HEK293 (cell line): ENCODE results near the gene ADCY1.

Experiments
- CTCF ChIA-PET: fragments of 350-600 bp; formaldehyde crosslinking; extraction: SDS; loops from one replicate; lab custom pipeline; 2021; ENCODE audit warnings: antibody characterized with exemption; lab: Yijun Ruan, JAX
- POLR2A ChIA-PET: fragments of 300-600 bp; formaldehyde crosslinking; extraction: SDS; loops from one replicate; lab custom pipeline; 2020; ENCODE audit warnings: antibody characterized with exemption, inconsistent platforms; lab: Yijun Ruan, JAX
- H3K27ac ChIP-seq: fragments of 200-500 bp; sonication (Bioruptor generic); 2 replicates; pipeline ENCODE4 v1.5.1; 2014; ENCODE audit warnings: low read depth, low read length, control low read depth, inconsistent platforms; ENCODE audit errors: extremely low read depth
- H3K36me3 ChIP-seq, 2 experiments: fragments of 200-500 bp in 1 of 2; sonication (Bioruptor generic) in 1 of 2; 1 replicate in 1 of 2; 2 replicates in 1 of 2; pipeline ENCODE4 v1.5.1; 2014 to 2017; ENCODE audit warnings: inconsistent platforms in 2 of 2, low read length in 2 of 2; ENCODE audit not compliant: control insufficient read depth in 2 of 2, insufficient read depth in 1 of 2
- H3K4me1 ChIP-seq: fragments of 200-500 bp; sonication (Bioruptor generic); 2 replicates; pipeline ENCODE4 v1.5.1; 2014; ENCODE audit warnings: mild to moderate bottlenecking, low read length, inconsistent platforms; ENCODE audit not compliant: control insufficient read depth, insufficient read depth
- H3K4me3 ChIP-seq: 2 replicates; pipeline ENCODE4 v1.5.1; 2011; ENCODE audit warnings: low read depth, mild to moderate bottlenecking, control low read depth, low read length, moderate library complexity
- H3K9me3 ChIP-seq: fragments of 200-500 bp; sonication (Bioruptor generic); 2 replicates; pipeline ENCODE4 v1.5.1; 2014; ENCODE audit warnings: low read depth, low read length, inconsistent platforms; ENCODE audit not compliant: control insufficient read depth, insufficient read depth
- FEZF1 ChIP-seq: fragments of 450-650 bp; formaldehyde crosslinking; IDR thresholded peaks from 2 replicates; pipeline ENCODE4 v1.5.1; 2016; ENCODE audit warnings: missing biosample characterization, missing genetic modification characterization
- KLF8 ChIP-seq: fragments of 450-650 bp; formaldehyde crosslinking; IDR thresholded peaks from 2 replicates; pipeline ENCODE4 v1.5.1; 2016; ENCODE audit warnings: missing biosample characterization, missing genetic modification characterization
- OVOL3 ChIP-seq: fragments of 450-650 bp; formaldehyde crosslinking; IDR thresholded peaks from 2 replicates; pipeline ENCODE4 v1.5.1; 2016; ENCODE audit warnings: missing biosample characterization, missing genetic modification characterization
- SALL2 ChIP-seq: fragments of 450-650 bp; formaldehyde crosslinking; IDR thresholded peaks from 2 replicates; pipeline ENCODE4 v1.5.0; 2017; ENCODE audit warnings: missing biosample characterization, mild to moderate bottlenecking, missing genetic modification characterization, borderline replicate concordance
- ZIC2 ChIP-seq: fragments of 450-650 bp; formaldehyde crosslinking; IDR thresholded peaks from 2 replicates; pipeline ENCODE4 v1.5.1; 2016; ENCODE audit warnings: missing biosample characterization, missing genetic modification characterization
- ZNF169 ChIP-seq: fragments of 450-650 bp; formaldehyde crosslinking; IDR thresholded peaks from 2 replicates; pipeline ENCODE4 v1.5.1; 2016; ENCODE audit warnings: missing biosample characterization, missing genetic modification characterization
- ZNF202 ChIP-seq: fragments of 450-650 bp; formaldehyde crosslinking; IDR thresholded peaks from 2 replicates; pipeline ENCODE4 v1.5.1; 2016; ENCODE audit warnings: missing biosample characterization, missing genetic modification characterization, borderline replicate concordance
- ZNF211 ChIP-seq: fragments of 450-650 bp; formaldehyde crosslinking; IDR thresholded peaks from 2 replicates; pipeline ENCODE4 v1.5.1; 2016; ENCODE audit warnings: low read depth, missing biosample characterization, missing genetic modification characterization
- ZNF341 ChIP-seq: fragments of 450-650 bp; formaldehyde crosslinking; IDR thresholded peaks from 2 replicates; pipeline ENCODE4; 2016; ENCODE audit warnings: low read depth, missing biosample characterization, missing genetic modification characterization
- ZNF416 ChIP-seq: fragments of 450-650 bp; formaldehyde crosslinking; IDR thresholded peaks from 2 replicates; pipeline ENCODE4 v1.5.1; 2016; ENCODE audit warnings: missing biosample characterization, missing genetic modification characterization
- ZNF510 ChIP-seq: fragments of 450-650 bp; formaldehyde crosslinking; IDR thresholded peaks from 2 replicates; pipeline ENCODE4 v1.5.1; 2018; ENCODE audit warnings: mild to moderate bottlenecking, missing genetic modification characterization, missing biosample characterization; ENCODE audit not compliant: insufficient replicate concordance
- ZNF561 ChIP-seq: fragments of 450-650 bp; IDR thresholded peaks from 2 replicates; pipeline ENCODE4 v1.5.1; 2018; ENCODE audit warnings: missing biosample characterization, missing genetic modification characterization, borderline replicate concordance
- ZNF585B ChIP-seq: fragments of 450-650 bp; formaldehyde crosslinking; IDR thresholded peaks from 2 replicates; pipeline ENCODE4 v1.5.1; 2016; ENCODE audit warnings: missing biosample characterization, missing genetic modification characterization
- ZNF623 ChIP-seq: fragments of 450-650 bp; formaldehyde crosslinking; IDR thresholded peaks from 2 replicates; pipeline ENCODE4 v1.5.1; 2016; ENCODE audit warnings: missing biosample characterization, missing genetic modification characterization
- ZNF660 ChIP-seq: fragments of 450-650 bp; IDR thresholded peaks from 2 replicates; pipeline ENCODE4 v1.5.1; 2018; ENCODE audit warnings: missing biosample characterization, mild to moderate bottlenecking, missing genetic modification characterization
- ZNF701 ChIP-seq: fragments of 450-650 bp; formaldehyde crosslinking; IDR thresholded peaks from 2 replicates; pipeline ENCODE4 v1.5.1; 2016; ENCODE audit warnings: missing biosample characterization, missing genetic modification characterization
- ZNF830 ChIP-seq: fragments of 450-650 bp; IDR thresholded peaks from 2 replicates; pipeline ENCODE4 v1.5.0; 2018; ENCODE audit warnings: missing biosample characterization, missing genetic modification characterization, low read depth, mild to moderate bottlenecking, moderate library complexity
- TF ChIP-seq, protein P1 (sequence below): fragments of 450-650 bp; formaldehyde crosslinking; IDR thresholded peaks from 2 replicates; pipeline ENCODE4 v1.5.1; 2017; ENCODE audit warnings: missing biosample characterization, missing genetic modification characterization
- TF ChIP-seq, protein P2 (sequence below): fragments of 450-650 bp; formaldehyde crosslinking; IDR thresholded peaks from 2 replicates; pipeline ENCODE4 v1.5.1; 2016; ENCODE audit warnings: missing biosample characterization, missing genetic modification characterization
- TF ChIP-seq, protein P3 (sequence below): fragments of 450-650 bp; formaldehyde crosslinking; IDR thresholded peaks from 2 replicates; pipeline ENCODE4 v1.5.1; 2017; ENCODE audit warnings: missing biosample characterization, missing genetic modification characterization
- TF ChIP-seq, protein P4 (sequence below): fragments of 450-650 bp; formaldehyde crosslinking; optimal IDR thresholded peaks from 2 replicates; pipeline ENCODE3; 2016; ENCODE audit warnings: missing biosample characterization, mild to moderate bottlenecking, missing genetic modification characterization
- TF ChIP-seq, protein P5 (sequence below): fragments of 450-650 bp; formaldehyde crosslinking; IDR thresholded peaks from 2 replicates; pipeline ENCODE4 v1.5.1; 2016; ENCODE audit warnings: missing biosample characterization, missing genetic modification characterization

The ADCY1 gene

DNA sequence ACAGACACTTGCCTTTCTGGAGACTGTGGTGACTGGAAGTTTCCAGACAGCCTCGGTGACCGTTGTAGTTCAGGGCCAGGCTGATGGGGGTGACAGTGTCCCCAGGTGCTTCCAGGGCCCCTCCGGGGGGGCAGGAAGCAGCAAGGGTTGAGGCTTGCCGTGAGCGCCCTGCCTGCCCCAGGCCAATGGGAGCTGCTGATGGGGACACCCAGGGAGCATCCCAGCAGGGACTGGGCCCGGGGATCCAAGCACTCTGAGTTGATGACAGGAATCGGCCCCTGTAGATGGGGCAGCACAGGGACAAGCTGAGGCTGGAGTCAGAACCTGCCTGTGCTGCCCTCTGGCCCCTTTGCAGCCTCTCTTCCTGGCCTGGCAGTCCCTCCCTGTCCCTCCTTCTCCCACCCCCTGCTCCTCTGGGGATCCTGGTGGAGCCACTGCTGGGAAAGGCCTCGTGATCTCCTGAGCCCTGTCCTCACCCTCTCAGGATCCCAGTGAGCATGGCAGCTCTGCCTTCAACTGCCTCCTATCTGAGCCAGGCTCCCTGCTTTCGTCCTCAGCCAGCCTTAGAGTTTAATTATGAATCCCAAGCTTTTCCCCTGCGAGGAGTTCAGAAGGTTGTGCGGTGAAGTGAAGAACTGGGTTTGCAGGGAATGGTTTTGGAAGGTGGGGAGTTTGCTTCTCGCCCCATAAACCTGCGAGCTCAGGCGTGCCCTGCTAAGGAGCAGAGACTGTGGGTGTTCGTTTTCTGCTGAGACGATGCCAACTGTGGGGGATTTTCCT is 84.7 kb downstream of the ADCY1 start:
- Histone ChIP-seq H3K9me3 (no peaks in the 10 kb centered on the region), H3K27ac (no peak overlapping the region), H3K4me3 (no peak overlapping the region), H3K4me1 (no peaks in the 10 kb centered on the region), H3K36me3 (no peaks in the 10 kb centered on the region; a peak in 1 of 3 replicates)
- CTCF ChIA-PET, result no interaction called here
- TF ChIP-seq ZIC2 (tag by site-specific recombination) (0 out of 2 replicates have a peak, but pooled peaks have one; percentile 8), OVOL3 (tag by site-specific recombination) (no peak)
- POLR2A ChIA-PET, result no interaction called here

DNA sequence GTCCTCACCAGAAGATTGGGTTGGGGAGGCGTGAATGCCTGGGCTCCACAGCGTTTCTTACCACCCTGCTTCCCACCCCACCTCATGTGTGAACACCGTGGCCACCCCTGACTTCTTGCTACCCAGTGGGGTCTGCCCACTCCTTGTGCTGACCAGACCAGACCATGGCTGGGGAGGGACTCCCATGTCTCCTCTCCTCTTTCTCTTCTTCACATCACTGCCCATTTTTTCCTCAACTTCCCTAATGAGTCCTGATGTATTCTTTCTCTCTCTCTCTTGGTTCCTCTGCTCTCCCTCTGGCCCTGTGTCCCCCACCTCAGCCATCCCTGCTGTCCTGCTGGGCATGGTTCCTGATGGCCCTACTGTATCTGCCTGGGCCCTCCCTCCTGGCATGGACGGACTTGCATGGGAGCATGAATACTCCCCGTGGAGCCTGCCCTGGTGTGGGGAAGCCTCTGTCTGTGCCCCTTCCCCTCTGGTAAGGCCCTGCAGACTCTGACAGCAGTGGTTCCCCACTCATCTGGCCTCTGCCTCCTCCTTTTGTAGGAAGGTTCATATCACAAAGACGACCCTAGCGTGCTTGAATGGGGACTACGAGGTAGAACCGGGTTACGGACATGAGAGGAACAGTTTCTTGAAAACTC is 85.5 kb downstream of the ADCY1 start:
- Histone ChIP-seq H3K4me3 (no peak overlapping the region), H3K36me3 (no peaks in the 10 kb centered on the region; a peak in 1 of 3 replicates), H3K9me3 (no peaks in the 10 kb centered on the region), H3K4me1 (no peaks in the 10 kb centered on the region), H3K27ac (no peak overlapping the region)
- ChIA-PET POLR2A (no interaction called here), CTCF (no interaction called here)
- TF ChIP-seq FEZF1 (tag by site-specific recombination) (no peak), KLF8 (no peak), ZNF341 (tag by site-specific recombination) (no peak), ZNF211 (tag by site-specific recombination) (no peak), ZNF830 (tag by site-specific recombination) (no peak), SALL2 (tag by site-specific recombination) (no peak), ZNF169 (no peak), ZNF510 (tag by site-specific recombination) (no peak)
- TF ChIP-seq, protein P1, sequence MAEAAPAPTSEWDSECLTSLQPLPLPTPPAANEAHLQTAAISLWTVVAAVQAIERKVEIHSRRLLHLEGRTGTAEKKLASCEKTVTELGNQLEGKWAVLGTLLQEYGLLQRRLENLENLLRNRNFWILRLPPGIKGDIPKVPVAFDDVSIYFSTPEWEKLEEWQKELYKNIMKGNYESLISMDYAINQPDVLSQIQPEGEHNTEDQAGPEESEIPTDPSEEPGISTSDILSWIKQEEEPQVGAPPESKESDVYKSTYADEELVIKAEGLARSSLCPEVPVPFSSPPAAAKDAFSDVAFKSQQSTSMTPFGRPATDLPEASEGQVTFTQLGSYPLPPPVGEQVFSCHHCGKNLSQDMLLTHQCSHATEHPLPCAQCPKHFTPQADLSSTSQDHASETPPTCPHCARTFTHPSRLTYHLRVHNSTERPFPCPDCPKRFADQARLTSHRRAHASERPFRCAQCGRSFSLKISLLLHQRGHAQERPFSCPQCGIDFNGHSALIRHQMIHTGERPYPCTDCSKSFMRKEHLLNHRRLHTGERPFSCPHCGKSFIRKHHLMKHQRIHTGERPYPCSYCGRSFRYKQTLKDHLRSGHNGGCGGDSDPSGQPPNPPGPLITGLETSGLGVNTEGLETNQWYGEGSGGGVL, result no peak
- TF ChIP-seq, protein P2, sequence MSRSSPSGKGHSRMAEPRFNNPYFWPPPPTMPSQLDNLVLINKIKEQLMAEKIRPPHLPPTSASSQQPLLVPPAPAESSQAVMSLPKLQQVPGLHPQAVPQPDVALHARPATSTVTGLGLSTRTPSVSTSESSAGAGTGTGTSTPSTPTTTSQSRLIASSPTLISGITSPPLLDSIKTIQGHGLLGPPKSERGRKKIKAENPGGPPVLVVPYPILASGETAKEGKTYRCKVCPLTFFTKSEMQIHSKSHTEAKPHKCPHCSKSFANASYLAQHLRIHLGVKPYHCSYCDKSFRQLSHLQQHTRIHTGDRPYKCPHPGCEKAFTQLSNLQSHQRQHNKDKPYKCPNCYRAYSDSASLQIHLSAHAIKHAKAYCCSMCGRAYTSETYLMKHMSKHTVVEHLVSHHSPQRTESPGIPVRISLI (tag by site-specific recombination), result no peak
- TF ChIP-seq, protein P3, sequence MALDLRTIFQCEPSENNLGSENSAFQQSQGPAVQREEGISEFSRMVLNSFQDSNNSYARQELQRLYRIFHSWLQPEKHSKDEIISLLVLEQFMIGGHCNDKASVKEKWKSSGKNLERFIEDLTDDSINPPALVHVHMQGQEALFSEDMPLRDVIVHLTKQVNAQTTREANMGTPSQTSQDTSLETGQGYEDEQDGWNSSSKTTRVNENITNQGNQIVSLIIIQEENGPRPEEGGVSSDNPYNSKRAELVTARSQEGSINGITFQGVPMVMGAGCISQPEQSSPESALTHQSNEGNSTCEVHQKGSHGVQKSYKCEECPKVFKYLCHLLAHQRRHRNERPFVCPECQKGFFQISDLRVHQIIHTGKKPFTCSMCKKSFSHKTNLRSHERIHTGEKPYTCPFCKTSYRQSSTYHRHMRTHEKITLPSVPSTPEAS (tag by site-specific recombination), result no peak

DNA sequence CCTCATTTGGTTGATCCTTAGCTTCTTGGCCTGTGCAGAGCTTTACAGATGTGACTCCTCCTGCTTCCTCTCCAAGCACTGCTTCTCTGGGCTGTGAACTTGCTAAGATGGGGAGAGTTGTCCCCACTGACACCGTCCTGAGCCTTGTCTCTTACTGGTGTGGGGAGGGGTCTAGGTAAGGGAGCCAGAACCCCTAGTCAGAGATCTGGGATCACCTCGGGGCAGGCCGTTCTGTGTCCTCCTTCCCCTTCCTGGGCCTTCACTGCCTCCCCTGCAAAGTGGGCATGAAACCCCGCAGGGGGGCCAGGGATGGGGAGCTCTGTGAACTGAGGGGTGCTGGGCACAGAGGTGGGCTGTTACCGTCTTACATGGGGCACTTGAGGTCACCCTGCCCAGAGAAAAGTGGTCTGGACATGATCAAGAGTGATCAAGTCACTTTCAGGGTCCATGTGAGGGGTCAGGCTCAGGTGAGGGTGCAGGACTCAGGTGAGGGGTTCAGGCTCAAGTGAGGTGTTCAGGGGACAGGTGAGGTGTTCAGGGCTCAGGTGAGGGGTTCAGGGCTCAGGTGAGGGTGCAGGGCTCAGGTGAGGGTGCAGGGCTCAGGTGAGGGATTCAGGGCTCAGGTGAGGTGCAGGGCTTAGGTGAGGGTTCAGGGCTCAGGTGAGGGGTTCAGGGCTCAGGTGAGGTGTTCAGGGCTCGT is 86.2 kb downstream of the ADCY1 start:
- Histone ChIP-seq H3K4me1 (no peaks in the 10 kb centered on the region), H3K9me3 (no peaks in the 10 kb centered on the region), H3K27ac (no peak overlapping the region), H3K4me3 (no peak overlapping the region), H3K36me3 (no peaks in the 10 kb centered on the region; a peak in 1 of 3 replicates)
- CTCF ChIA-PET, result no interaction called here
- TF ChIP-seq ZNF202 (tag by site-specific recombination), result no peak
- no peak for TF ChIP-seq ZNF701 (tag by site-specific recombination)
- no peak for TF ChIP-seq ZNF585B (tag by site-specific recombination)
- TF ChIP-seq, protein P4, sequence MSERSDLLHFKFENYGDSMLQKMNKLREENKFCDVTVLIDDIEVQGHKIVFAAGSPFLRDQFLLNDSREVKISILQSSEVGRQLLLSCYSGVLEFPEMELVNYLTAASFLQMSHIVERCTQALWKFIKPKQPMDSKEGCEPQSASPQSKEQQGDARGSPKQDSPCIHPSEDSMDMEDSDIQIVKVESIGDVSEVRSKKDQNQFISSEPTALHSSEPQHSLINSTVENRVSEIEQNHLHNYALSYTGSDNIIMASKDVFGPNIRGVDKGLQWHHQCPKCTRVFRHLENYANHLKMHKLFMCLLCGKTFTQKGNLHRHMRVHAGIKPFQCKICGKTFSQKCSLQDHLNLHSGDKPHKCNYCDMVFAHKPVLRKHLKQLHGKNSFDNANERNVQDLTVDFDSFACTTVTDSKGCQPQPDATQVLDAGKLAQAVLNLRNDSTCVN (tag by site-specific recombination), result no peak
- TF ChIP-seq ZNF623 (tag by site-specific recombination), result no peak
- no peak for TF ChIP-seq ZNF416 (tag by site-specific recombination)
- no peak for TF ChIP-seq ZNF660
- TF ChIP-seq, protein P5, sequence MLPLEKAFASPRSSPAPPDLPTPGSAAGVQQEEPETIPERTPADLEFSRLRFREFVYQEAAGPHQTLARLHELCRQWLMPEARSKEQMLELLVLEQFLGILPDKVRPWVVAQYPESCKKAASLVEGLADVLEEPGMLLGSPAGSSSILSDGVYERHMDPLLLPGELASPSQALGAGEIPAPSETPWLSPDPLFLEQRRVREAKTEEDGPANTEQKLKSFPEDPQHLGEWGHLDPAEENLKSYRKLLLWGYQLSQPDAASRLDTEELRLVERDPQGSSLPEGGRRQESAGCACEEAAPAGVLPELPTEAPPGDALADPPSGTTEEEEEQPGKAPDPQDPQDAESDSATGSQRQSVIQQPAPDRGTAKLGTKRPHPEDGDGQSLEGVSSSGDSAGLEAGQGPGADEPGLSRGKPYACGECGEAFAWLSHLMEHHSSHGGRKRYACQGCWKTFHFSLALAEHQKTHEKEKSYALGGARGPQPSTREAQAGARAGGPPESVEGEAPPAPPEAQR, result no peak
- no peak for TF ChIP-seq ZNF561 (tag by site-specific recombination)
- POLR2A ChIA-PET, result no interaction called here
